Loucy (cell line): ENCODE results near the gene TSPO.

Source experiments
- H2AFZ ChIP-seq: fragments of 200-600 bp; sonication (generic); 2 replicates; pipeline ENCODE4 v1.6.0; 2016; ENCODE audit warnings: antibody characterized with exemption, mild to moderate bottlenecking, low read length, moderate library complexity
- H3F3A ChIP-seq: fragments of 200-600 bp; 2 replicates; pipeline ENCODE4 v1.6.0; 2016; ENCODE audit warnings: antibody characterized with exemption, low read depth, mild to moderate bottlenecking
- H3K27me3 ChIP-seq: fragments of 200-600 bp; sonication (generic); 2 replicates; pipeline ENCODE4 v1.6.1; 2014; ENCODE audit warnings: low read length, mild to moderate bottlenecking; ENCODE audit not compliant: insufficient read depth, poor library complexity, severe bottlenecking
- H3K36me3 ChIP-seq: fragments of 200-600 bp; sonication (generic); 2 replicates; pipeline ENCODE4 v1.6.1; 2016; ENCODE audit warnings: low read length; ENCODE audit not compliant: insufficient read depth
- H3K4me1 ChIP-seq: fragments of 200-600 bp; sonication (generic); 2 replicates; pipeline ENCODE4 v1.5.1; 2014; ENCODE audit warnings: low read length, mild to moderate bottlenecking; ENCODE audit not compliant: insufficient read depth, poor library complexity, severe bottlenecking
- H3K4me2 ChIP-seq: fragments of 200-600 bp; sonication (generic); 2 replicates; pipeline ENCODE4 v1.6.0; 2014; ENCODE audit warnings: antibody characterized with exemption, low read length, low read depth, mild to moderate bottlenecking; ENCODE audit not compliant: poor library complexity, severe bottlenecking
- H3K4me3 ChIP-seq: fragments of 200-600 bp; sonication (generic); 2 replicates; pipeline ENCODE4 v1.5.1; 2014; ENCODE audit warnings: low read length, mild to moderate bottlenecking, mixed read lengths; ENCODE audit not compliant: poor library complexity, severe bottlenecking
- H3K79me2 ChIP-seq: fragments of 200-600 bp; sonication (generic); 2 replicates; pipeline ENCODE4 v1.6.1; 2014; ENCODE audit warnings: low read length; ENCODE audit not compliant: insufficient read depth
- H3K9ac ChIP-seq: fragments of 200-600 bp; sonication (generic); 2 replicates; pipeline ENCODE4 v1.6.0; 2014; ENCODE audit warnings: mild to moderate bottlenecking, low read depth, low read length, moderate library complexity; ENCODE audit not compliant: poor library complexity, severe bottlenecking
- H3K9me2 ChIP-seq: fragments of 200-600 bp; sonication (generic); replicated peaks from 2 replicates; pipeline ENCODE4 v1.6.1; 2016; ENCODE audit warnings: low read depth, low read length, mixed read lengths
- H3K9me3 ChIP-seq: fragments of 200-600 bp; sonication (generic); 2 replicates; pipeline ENCODE4 v1.6.1; 2014; ENCODE audit warnings: mild to moderate bottlenecking, antibody characterized with exemption, low read length, low read depth; ENCODE audit not compliant: insufficient read depth
- H4K20me1 ChIP-seq: fragments of 200-600 bp; sonication (generic); 2 replicates; pipeline ENCODE4 v1.6.0; 2014; ENCODE audit warnings: antibody characterized with exemption, low read length, mild to moderate bottlenecking; ENCODE audit not compliant: insufficient read depth, poor library complexity, severe bottlenecking
- CTCF ChIP-seq: fragments of 200-600 bp; sonication (generic); conservative IDR thresholded peaks from 2 replicates; pipeline ENCODE4 v1.5.1; 2014; ENCODE audit warnings: mild to moderate bottlenecking, antibody characterized with exemption, low read length
- EZH2phosphoT487 ChIP-seq: fragments of 200-600 bp; IDR thresholded peaks from 2 replicates; pipeline ENCODE4 v1.6.1; 2018; ENCODE audit warnings: antibody characterized with exemption, mild to moderate bottlenecking, moderate library complexity, borderline replicate concordance

Gene TSPO

DNA sequence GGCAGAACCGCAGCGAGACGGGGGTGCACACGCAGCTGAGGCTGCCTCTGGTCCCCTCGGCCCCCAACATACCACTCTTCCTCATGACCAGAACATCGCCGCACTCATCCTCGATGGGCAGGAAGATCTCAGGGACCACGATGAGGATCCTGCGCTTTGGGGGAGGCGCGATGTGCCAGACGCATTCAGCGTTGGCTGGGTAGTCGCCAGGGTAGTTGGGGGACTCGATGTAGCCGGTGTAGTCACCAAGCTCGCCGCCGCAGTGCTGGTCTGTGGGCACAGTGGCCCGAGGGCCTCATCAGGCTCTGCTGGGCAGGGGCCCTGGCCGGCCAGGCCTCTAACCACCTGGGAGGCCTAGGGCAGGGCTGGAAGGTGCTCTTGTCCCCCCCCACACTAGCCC lies 58.6 kb downstream of the TSPO start:
- Histone ChIP-seq H3F3A (no peaks in the 10 kb centered on the region), H3K9ac (no peak overlapping the region), H2AFZ (no peak overlapping the region), H3K9me3 (no peaks in the 10 kb centered on the region), H3K4me3 (no peak overlapping the region), H3K79me2 (no peaks in the 10 kb centered on the region), H3K27me3 (no peaks in the 10 kb centered on the region), H4K20me1 (no peaks in the 10 kb centered on the region), H3K9me2 (no peaks in the 10 kb centered on the region), H3K36me3 (no peaks in the 10 kb centered on the region), H3K4me2 (no peak overlapping the region), H3K4me1 (no peaks in the 10 kb centered on the region)
- TF ChIP-seq CTCF (no peak), EZH2phosphoT487 (no peak)

DNA sequence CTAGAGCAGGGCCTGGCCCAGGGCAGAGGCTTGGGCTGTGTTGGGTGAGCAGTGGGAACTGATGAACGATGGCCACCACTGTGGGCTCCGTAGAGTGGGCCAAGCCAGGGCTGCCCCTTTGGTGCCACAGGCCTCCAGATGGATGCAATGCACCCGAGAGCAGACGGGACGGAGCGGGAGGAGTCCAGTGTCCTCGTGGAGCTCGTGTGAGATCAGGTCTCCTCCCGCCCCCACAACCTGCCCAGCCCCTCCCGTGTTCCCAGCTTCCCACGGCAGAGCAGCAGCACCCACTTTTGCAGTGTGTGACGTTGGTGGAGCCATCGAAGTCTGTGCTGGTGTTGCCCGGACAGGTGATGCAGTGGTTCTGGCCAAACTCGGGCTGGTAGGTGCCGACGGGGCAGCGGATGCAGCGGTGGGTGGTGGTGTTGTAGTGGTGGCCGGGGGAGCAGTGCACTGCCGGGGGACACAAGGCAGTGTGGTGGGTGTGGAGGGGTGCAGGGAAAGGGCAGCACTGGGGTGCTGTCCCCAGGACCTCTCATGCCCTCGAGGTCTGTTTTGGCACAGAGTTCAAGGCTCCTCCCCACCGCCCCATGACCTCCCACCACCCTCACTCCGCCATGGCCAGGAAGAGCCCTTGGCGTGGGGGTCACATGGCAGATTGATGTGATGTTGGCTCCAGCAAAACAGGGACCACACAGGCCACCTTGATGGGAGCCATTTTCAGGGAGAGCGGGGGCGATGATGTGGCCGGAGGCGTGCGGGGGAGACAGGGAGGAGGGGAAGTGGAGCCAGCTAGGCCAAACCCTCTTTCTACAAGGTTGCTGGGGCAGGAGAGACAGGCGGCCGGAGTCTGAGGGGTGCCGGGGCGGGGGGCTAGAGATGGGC lies 59.5 kb downstream of the TSPO start:
- Histone ChIP-seq H3K4me2 (no peak overlapping the region), H4K20me1 (no peaks in the 10 kb centered on the region), H3K9ac (no peak overlapping the region), H3K4me1 (no peaks in the 10 kb centered on the region), H3K9me3 (no peaks in the 10 kb centered on the region), H3K27me3 (no peaks in the 10 kb centered on the region), H2AFZ (no peak overlapping the region), H3K9me2 (no peaks in the 10 kb centered on the region), H3F3A (no peaks in the 10 kb centered on the region), H3K4me3 (no peak overlapping the region), H3K79me2 (no peaks in the 10 kb centered on the region), H3K36me3 (no peaks in the 10 kb centered on the region)
- TF ChIP-seq EZH2phosphoT487: no peak
- TF ChIP-seq CTCF: no peak

DNA sequence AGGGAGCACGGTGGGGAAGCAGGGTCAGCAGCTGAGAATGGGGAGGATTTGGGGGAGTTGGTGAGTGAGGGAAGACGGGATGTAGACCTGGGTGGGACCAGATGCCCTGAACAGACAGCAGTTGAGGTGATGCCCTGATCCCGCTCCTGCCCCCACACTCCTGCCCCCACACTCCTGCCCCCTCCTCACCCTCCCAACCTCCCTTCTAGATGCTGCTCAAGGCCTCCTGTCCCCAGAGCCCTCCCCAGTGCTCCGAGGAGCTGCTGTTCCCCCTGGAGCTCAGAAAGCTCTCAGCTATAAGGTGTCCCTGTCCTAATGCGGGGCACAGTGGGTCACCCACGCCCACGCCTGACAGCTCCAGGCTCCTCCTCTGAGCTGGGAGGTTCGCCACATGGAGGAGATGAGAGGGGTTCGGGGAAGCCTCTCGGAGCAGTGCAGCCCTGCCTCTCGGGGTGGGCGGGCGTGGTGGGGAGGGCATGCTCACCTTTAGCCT lies 60.6 kb downstream of the TSPO start:
- H3K4me1 ChIP-seq: no peaks in the 10 kb centered on the region
- no peak overlapping the region for H3K4me3 ChIP-seq

More for the DNA sequence above, 60.6 kb downstream of the TSPO start:
- no peak overlapping the region for H2AFZ ChIP-seq
- no peaks in the 10 kb centered on the region for H3K36me3 ChIP-seq
- H3K27me3 ChIP-seq: no peaks in the 10 kb centered on the region
- H3K9me3 ChIP-seq: no peaks in the 10 kb centered on the region
- no peaks in the 10 kb centered on the region for H4K20me1 ChIP-seq
- no peak overlapping the region for H3K4me2 ChIP-seq
- no peaks in the 10 kb centered on the region for H3F3A ChIP-seq
- H3K79me2 ChIP-seq: no peaks in the 10 kb centered on the region
- no peaks in the 10 kb centered on the region for H3K9me2 ChIP-seq
- TF ChIP-seq EZH2phosphoT487 (no peak), CTCF (no peak)
- no peak overlapping the region for H3K9ac ChIP-seq
